Measurements from ENCODE around the gene ITPR2.

The ITPR2 gene

DNA sequence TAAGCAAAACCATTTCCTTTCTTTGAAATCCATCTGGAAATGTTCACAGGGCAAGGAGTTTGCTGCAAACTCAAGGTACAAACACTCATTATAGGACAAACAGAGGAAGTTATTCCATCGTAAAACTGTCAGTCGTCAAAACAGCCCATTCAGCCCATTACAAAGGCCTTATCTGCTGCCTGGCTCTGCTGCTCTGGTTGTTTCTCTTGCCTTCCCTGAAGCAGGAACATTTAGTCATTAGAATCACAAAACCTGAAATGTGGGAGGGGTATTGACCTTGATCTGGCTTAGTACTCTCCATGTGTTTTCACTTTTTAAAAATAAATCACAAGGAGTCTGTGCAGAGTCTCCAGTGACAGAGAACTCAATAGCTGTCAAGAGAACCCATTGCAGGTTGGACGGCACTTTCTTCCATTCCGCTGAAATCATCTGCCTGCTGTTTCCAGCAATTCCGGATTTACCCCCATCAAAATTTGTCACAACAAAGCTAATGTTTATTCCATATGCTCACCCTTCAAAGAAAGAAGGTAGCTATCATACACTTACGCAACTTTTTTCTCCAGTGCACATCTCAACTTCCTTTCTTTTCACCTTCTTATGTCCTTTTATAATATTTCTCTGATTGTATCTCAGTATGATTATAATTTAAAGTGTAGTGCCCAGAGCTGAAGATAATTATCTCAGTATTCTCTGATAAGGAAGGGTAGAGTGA is 24.6 kb upstream of the ITPR2 start:
- H3K4me1 Mint-ChIP-seq, result no peaks in the 10 kb centered on the region
- peaks cover under 1% of the 10 kb centered on the region for H3K27me3 Mint-ChIP-seq
- no peak for ATAC-seq
- no peak overlapping the region for H3K27ac Mint-ChIP-seq
- no peak overlapping the region for H3K4me3 Mint-ChIP-seq
- no peak for DNase-seq
- no peaks in the 10 kb centered on the region for H3K9me3 Mint-ChIP-seq

DNA sequence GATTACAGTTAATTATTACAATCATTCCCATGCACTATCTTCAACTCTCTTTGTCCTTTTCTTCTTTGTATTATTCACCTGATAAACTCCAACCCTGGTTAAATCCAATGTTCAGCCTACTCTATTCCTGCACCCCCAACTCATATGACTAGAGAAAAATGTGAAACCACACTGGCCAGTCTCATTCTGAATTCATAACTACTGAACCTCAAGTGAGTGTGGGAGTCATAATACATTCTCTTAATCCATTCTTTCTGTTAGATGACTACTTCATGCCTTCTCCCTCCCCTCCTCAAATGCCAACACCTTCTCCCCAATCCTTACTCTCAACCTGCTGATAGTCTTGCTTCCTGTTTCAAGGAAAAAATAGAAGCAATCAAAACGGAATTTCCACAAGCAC is 22.3 kb upstream of the ITPR2 start:
- no peaks in the 10 kb centered on the region for H3K27me3 Mint-ChIP-seq
- no peak for DNase-seq
- H3K9me3 Mint-ChIP-seq, result no peaks in the 10 kb centered on the region
- no peak overlapping the region for H3K27ac Mint-ChIP-seq
- H3K4me1 Mint-ChIP-seq, result no peaks in the 10 kb centered on the region
- H3K4me3 Mint-ChIP-seq, result no peak overlapping the region
- peak; percentile 79 for ATAC-seq

DNA sequence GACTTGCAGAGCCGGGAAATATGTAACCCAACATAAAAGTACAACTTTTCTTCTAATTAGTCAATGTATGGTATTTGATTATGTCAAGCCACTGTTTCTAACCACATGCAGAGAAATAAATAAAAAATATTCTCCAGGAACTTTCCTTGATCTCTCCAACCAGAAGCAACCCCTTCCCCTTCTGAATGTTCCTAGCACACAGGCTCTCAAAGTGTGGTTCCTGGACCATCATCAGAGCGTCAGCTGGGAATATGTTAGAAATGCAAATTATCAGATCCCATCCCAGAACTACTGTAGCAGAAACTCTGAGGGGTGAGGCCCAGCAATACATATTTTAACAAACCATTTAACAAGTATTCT is 21.0 kb upstream of the ITPR2 start:
- no peaks in the 10 kb centered on the region for H3K9me3 Mint-ChIP-seq
- peaks cover 4% of the 10 kb centered on the region for H3K27me3 Mint-ChIP-seq
- no peak overlapping the region for H3K4me3 Mint-ChIP-seq
- H3K27ac Mint-ChIP-seq, result no peak overlapping the region
- DNase-seq, result no peak
- H3K4me1 Mint-ChIP-seq, result no peaks in the 10 kb centered on the region
- ATAC-seq, result no peak

DNA sequence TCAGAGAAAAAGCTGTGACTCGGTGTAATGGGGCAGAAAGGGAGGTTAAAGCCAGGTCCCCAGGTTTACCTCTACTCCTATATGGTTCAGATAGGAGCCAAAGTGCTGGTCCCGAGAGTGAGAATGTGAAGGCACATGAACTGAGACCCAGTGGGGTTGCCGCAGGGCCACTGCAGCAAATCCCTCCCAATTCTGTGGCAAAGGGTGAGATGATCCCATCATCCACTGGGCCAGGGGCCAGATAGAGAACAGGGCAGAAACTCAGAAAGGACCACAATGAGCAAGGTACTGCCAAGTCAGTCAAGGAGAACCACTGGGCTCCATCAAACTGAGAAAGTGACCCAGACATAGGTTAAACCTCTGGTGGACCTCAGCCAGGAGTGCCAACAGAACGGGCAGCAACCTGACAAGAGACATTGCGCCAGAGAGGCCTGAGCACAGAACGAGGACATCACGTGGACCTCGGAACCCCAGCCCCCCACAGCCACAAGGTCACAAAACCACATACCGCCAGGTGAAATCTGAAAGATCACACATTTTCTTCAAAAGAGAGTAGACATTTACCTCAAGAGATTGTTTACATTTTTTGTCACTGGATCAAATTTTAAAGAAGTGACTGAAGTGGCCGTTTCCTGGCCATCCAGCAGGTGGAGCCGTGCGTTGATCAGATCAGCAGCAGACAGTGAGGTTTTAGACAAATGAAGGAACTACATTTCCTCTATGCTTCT is 20.5 kb upstream of the ITPR2 start:
- no peak overlapping the region for H3K27ac Mint-ChIP-seq
- H3K4me1 Mint-ChIP-seq, result no peaks in the 10 kb centered on the region
- peak; percentile 91 for ATAC-seq
- H3K9me3 Mint-ChIP-seq, result no peaks in the 10 kb centered on the region
- no peak overlapping the region for H3K4me3 Mint-ChIP-seq
- DNase-seq, result peak; percentile 49 to 68
- H3K27me3 Mint-ChIP-seq, result peaks cover 6% of the 10 kb centered on the region

DNA sequence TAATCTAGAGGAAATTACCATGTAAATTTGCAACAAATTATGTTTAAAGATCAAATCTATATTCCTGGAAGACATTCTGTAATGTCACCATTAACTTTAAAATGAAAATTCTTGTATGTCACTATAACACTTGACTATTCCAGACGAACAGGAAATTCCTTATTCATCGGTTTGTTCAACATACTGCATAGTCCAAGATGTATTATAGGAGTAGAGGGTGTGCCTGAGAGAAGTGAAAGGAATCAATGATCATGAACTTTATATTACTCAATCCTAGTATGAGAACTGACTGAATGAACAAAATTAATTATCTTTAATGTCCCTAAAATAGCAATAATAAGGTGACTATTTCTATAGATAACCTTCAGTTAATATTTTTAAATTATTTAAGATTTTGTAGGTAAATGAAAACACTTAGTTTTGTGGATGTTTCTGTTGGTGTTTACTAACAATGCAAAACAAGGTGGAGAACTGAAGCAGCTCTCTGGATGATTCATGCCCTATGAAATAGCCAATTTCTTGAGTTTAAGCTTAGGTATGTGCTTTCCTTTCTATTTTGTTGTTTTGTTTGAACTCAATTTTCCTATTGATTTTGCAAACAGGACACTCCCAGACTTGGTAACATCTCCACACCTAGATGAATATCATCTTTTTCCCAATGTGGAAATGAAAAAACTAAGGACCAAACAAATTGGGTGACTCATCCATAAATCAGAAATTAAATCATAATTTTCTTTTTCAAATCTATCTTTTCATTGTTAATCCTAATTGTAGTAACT is 18.2 kb upstream of the ITPR2 start:
- DNase-seq (no peak), ATAC-seq (no peak)
- no peak overlapping the region for H3K27ac Mint-ChIP-seq
- H3K27me3 Mint-ChIP-seq, result peaks cover 6% of the 10 kb centered on the region
- H3K4me1 Mint-ChIP-seq, result no peaks in the 10 kb centered on the region
- H3K4me3 Mint-ChIP-seq, result no peak overlapping the region
- no peaks in the 10 kb centered on the region for H3K9me3 Mint-ChIP-seq

DNA sequence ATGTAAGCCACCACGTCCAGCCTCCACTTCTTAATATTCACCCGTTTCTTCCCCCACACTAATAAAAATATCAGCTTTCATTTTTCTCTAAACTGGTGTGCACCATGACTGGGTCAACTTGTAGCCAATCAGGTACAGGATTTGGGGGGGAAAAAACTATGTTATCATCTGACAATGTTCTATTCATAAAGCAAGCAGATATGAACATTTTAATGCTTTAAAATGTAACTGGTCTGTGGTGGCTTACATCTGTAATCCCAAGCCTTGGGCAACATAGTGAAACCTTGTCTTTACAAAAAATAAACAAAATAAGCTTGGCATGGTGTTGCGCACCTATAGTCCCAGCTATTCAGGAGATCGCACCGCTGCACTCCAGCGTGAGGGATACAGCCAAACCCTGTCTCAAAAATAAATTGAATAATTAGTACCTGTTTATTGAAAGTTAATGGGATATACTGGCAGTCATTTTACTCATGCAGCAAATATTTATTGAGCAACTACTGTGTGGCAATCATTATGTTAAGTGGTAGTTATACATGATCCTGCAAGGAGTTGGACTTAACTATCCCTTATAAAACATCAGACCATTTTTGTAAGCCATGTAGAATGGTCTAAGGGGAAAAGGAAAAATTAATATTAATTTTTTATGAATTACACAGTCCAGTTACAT is 15.3 kb upstream of the ITPR2 start:
- ATAC-seq (no peak), DNase-seq (no peak)
- no peak overlapping the region for H3K4me3 Mint-ChIP-seq
- H3K4me1 Mint-ChIP-seq, result no peaks in the 10 kb centered on the region
- peaks cover 6% of the 10 kb centered on the region for H3K27me3 Mint-ChIP-seq
- H3K9me3 Mint-ChIP-seq, result no peaks in the 10 kb centered on the region
- no peak overlapping the region for H3K27ac Mint-ChIP-seq

DNA sequence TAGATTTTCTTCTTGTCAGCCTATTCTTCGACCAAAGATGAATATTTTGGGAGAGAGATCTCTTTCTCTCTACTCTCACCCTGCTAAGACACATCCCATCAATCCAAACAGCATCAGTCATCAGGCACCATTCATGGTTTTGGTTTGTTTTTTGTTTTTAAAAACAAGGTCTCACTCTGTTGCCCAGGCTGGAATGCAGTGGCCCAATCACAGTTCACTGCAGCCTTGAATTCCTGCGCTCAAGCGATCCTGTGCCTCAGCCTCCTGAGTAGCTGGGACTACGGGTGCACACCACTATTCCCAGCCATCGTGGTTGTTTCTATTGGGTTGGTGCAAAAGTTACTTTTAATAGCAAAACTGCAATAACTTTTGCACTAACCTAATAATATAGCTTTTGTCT is 14.4 kb upstream of the ITPR2 start:
- no peaks in the 10 kb centered on the region for H3K9me3 Mint-ChIP-seq
- DNase-seq (no peak), ATAC-seq (no peak)
- H3K27me3 Mint-ChIP-seq, result peaks cover 7% of the 10 kb centered on the region
- no peak overlapping the region for H3K27ac Mint-ChIP-seq
- no peaks in the 10 kb centered on the region for H3K4me1 Mint-ChIP-seq
- H3K4me3 Mint-ChIP-seq, result no peak overlapping the region

DNA sequence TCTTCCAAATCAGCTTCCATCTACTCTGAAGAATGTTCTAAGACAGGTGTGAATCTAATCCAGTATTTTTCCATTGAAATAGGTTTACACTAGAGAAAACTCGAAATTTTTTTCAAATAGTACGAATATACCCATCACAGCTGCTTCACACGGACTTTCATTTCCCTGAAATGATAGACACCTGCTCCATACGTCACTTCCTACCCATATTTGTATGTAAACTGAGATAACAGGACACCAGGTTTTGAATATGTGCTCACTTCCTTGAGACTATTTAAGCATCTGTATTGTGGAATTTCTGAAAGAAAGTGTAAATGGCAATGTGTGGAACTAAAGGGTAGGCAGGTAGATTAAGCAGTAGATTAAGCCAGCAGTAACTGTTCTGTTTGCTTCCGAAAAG is 13.4 kb upstream of the ITPR2 start:
- H3K4me1 Mint-ChIP-seq, result peaks cover under 1% of the 10 kb centered on the region
- peaks cover 16% of the 10 kb centered on the region for H3K27me3 Mint-ChIP-seq
- DNase-seq, result no peak
- H3K4me3 Mint-ChIP-seq, result peak overlapping the region in 1 of 2 donors; percentile 31
- no peak for ATAC-seq
- no peaks in the 10 kb centered on the region for H3K9me3 Mint-ChIP-seq
- H3K27ac Mint-ChIP-seq, result peak overlapping the region in 1 of 2 donors; percentile 82

DNA sequence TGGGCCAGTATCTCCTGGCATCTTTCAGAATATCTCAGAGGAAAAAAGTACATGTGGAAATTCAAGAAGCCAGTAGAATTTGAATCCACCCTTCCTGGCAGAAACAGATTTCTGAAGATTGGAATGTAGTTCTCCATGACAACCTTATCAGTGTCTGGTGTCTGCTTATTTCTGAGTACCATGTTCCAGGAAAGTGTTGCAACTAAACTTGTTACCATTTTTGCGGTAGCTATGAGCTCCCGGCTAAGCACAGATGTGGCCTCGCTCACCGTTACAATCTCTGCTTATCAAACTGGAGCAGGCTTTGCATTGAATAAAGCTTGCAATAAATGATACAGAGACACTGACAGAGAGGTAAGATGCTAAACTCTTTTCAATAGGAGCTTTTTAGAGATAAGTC is 13.0 kb upstream of the ITPR2 start:
- no peaks in the 10 kb centered on the region for H3K9me3 Mint-ChIP-seq
- peaks cover 5% of the 10 kb centered on the region for H3K4me1 Mint-ChIP-seq
- H3K4me3 Mint-ChIP-seq, result peak overlapping the region in 1 of 2 donors; percentile 31
- DNase-seq, result no peak
- no peak for ATAC-seq
- H3K27ac Mint-ChIP-seq, result no peak overlapping the region
- peaks cover 16% of the 10 kb centered on the region for H3K27me3 Mint-ChIP-seq

DNA sequence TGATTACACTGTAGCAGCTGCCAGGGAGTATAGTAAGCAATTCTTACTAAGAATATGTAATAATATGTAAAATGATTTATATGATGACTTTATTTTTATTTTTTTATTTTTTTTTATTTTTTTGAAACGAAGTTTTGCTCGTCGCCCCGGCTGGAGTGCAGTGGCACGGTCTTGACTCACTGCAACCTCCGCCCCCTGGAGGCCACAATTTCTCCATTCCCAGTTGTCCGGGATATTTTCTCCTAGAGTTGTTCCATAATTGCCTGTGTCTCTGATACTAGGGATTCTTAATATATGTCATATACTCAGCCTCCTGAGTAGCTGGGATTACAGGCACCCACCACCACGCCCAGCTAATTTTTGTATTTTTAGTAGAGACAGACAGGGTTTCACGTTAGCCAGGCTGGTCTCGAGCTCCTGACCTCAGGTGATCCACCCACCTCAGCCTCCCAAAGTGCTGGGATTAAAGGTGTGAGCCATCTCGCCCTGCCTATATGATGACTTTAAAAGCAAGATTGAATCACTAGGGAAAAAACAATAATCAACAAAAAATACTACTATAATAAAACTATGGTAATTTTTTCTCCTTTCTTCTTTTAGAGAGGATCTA is 12.2 kb upstream of the ITPR2 start:
- DNase-seq (no peak), ATAC-seq (no peak)
- peaks cover 7% of the 10 kb centered on the region for H3K4me1 Mint-ChIP-seq
- H3K9me3 Mint-ChIP-seq, result no peaks in the 10 kb centered on the region
- H3K27ac Mint-ChIP-seq, result no peak overlapping the region
- peaks cover 16% of the 10 kb centered on the region for H3K27me3 Mint-ChIP-seq
- no peak overlapping the region for H3K4me3 Mint-ChIP-seq

DNA sequence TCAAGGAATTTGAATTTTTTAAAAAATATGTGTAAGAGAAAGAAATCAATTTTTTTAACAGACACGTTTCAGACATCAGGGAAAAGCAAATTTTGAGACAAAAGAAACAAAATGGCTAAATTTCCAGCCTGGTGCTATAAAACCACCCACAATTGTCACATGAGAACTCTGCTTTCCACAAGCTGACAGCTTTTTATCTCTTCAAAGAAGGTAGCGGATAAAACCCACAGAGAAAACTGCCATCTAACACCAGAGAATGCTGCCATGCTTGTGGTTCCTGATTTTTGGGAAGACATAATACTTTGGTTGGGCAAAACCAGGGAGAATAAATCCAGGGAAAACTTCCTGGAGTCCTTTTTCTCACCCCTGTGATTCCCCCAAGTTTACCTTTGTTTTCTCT is 10.3 kb upstream of the ITPR2 start:
- DNase-seq (no peak), ATAC-seq (no peak)
- no peak overlapping the region for H3K4me3 Mint-ChIP-seq
- peaks cover 10% of the 10 kb centered on the region for H3K27me3 Mint-ChIP-seq
- no peaks in the 10 kb centered on the region for H3K9me3 Mint-ChIP-seq
- no peak overlapping the region for H3K27ac Mint-ChIP-seq
- peaks cover 7% of the 10 kb centered on the region for H3K4me1 Mint-ChIP-seq

DNA sequence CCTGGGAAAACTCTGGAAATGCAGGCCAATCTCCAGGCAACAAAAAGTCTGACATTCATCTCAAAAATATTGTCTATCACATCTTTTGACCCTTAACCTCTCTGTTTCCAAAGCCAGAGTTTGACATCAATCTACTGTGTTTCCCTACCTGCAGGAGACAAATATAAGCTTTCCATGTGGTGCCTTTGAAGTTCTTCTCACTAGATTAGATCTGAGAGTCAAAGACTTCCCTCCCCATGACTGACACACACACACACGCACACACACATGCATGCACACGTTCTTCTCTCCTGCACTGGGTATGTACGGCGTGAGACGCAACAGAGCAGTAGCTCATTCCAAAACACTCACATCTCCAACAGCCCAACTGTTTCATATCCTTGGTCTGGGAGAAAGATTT is 8.1 kb upstream of the ITPR2 start:
- Mint-ChIP-seq H3K27me3 (peaks cover 10% of the 10 kb centered on the region), H3K27ac (no peak overlapping the region), H3K9me3 (no peaks in the 10 kb centered on the region), H3K4me1 (peaks cover 7% of the 10 kb centered on the region), H3K4me3 (no peak overlapping the region)
- no peak for ATAC-seq
- no peak for DNase-seq

DNA sequence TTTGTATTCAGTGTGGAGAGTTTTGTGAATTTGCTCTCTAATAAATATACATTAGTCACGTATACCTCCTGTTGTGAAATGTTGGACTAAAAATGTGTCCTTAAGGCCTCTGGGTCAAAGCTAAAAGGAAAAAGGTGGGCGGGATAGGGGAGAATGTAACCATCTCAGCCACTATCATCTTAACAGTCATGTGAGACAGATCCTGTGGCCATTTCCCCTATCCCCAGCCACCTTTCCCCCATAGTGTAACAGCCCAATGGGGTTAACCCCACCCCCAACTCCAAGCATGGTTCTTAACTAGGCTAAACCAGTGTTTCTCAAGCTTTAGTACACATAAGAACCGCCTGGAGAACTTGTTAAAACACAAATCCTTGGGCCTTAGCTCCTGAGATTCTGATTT is 6.5 kb upstream of the ITPR2 start:
- Mint-ChIP-seq H3K4me3 (no peak overlapping the region), H3K27me3 (peaks cover 10% of the 10 kb centered on the region), H3K27ac (no peak overlapping the region), H3K4me1 (peaks cover 7% of the 10 kb centered on the region), H3K9me3 (no peaks in the 10 kb centered on the region)
- ATAC-seq, result no peak
- no peak for DNase-seq

DNA sequence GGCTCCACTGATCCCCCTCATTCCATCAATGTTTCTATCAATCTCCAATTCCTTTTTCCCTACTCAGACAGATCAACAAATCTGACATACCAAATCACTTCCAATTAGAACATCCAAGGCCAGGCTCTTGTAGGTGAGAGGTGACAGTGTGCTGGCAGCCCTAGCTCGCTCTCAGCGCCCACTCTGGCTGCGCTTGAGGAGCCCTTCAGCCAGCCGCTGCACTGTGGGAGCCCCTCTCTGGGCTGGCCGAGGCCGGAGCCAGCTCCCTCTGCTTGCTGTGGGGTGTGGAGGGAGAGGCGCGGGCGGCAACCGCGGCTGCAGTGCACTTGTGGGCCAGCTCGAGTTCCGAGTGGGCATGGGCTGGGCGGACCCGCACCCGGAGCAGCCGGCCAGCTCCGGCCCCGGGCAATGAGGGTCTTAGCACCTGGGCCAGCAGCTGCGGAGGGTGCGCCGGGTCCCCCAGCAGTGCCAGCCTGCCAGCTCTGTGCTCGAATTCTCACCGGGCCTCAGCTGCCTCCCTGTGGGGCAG is 6.0 kb upstream of the ITPR2 start:
- Mint-ChIP-seq H3K9me3 (no peaks in the 10 kb centered on the region), H3K4me1 (peaks cover 10% of the 10 kb centered on the region), H3K27me3 (peaks cover 10% of the 10 kb centered on the region), H3K27ac (no peak overlapping the region), H3K4me3 (no peak overlapping the region)
- DNase-seq, result no peak
- no peak for ATAC-seq

DNA sequence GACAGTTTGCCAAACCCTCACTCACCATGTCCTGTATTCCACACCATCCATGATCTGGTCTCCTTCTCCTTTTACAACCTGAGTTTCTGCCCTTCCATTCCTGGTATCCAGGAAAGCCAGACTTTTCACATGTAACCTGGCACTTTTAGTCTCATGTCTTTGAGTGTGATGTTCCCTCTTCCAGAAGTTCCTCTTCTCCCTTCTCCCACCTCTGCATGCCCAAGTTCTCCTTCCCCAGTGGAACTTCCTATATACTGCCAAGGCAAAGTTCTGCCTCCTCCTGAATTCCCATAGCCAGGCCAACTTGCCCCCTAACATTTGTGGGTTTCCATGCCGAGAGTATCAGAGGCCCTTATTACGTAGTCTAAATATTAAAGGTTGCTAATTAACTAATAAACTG is 3.2 kb upstream of the ITPR2 start:
- peaks cover 18% of the 10 kb centered on the region for H3K4me1 Mint-ChIP-seq
- H3K27ac Mint-ChIP-seq, result no peak overlapping the region
- ATAC-seq (no peak), DNase-seq (no peak)
- no peaks in the 10 kb centered on the region for H3K9me3 Mint-ChIP-seq
- no peak overlapping the region for H3K4me3 Mint-ChIP-seq
- H3K27me3 Mint-ChIP-seq, result no peaks in the 10 kb centered on the region

All from stimulated activated naive CD8-positive, alpha-beta T cell treated with anti-CD3 and anti-CD28 coated beads, Interleukin-15, amount 100 ng/mL, for 72 hours (primary cell).